ENCODE measurements around the gene RPTOR. TPM values are rescaled to one million over a fixed set of nuclear protein-coding genes. Genes with fewer than 3 reads are reported as not detected.

RPTOR gene
- total and polyA plus RNA-seq, 2 donors (not counting 3 experiments of a cell fraction or from before 2014, with no cell fraction given) = 10.7 to 41.8 TPM

- Histone ChIP-seq H3K9me3 (replicated peaks; ENCODE audit: control insufficient read depth, insufficient read depth, low read length) (no peaks in the 10 kb centered on the region), H3K36me3 (ENCODE audit: control insufficient read depth in 2 of 2, extremely low read depth in 1 of 2, insufficient read depth in 2 of 2, low read length in 2 of 2) (peaks cover 0 to 6% of the 10 kb centered on the region in 2 experiments), H4K20me1 (replicated peaks; ENCODE audit: control insufficient read depth, extremely low read depth, insufficient read depth, low read length) (no peaks in the 10 kb centered on the region), H3K9ac (replicated peaks; ENCODE audit: extremely low read depth, insufficient read depth, low read length) (no peak overlapping the region), H2AFZ (ENCODE audit: low read depth, low read length) (no peak overlapping the region), H3K27me3 (ENCODE audit: control insufficient read depth in 2 of 2, insufficient read depth in 2 of 2, low read length in 2 of 2) (no peaks in the 10 kb centered on the region), H3K79me2 (ENCODE audit: control insufficient read depth, insufficient read depth, low read length) (peaks cover 4% of the 10 kb centered on the region), H3K27ac (ENCODE audit: insufficient read depth, low read depth, low read length) (no peak overlapping the region), H3K4me3 (replicated peaks in 1 of 3; ENCODE audit: insufficient read depth in 1 of 3, low read depth in 1 of 3, low read length in 3 of 3) (no peak overlapping the region), H3K4me1 (ENCODE audit: control insufficient read depth, extremely low read depth, insufficient read depth, low read length) (no peaks in the 10 kb centered on the region), H3K9me1 (replicated peaks; ENCODE audit: control insufficient read depth, extremely low read depth, insufficient read depth, low read length) (no peaks in the 10 kb centered on the region), H3K4me2 (ENCODE audit: insufficient read depth, low read length) (no peak overlapping the region)
- ChIA-PET CTCF (interaction anchor here (0.9 kb wide), 1 partner anchor 59 kb away, joined by 3 read pairs; no protein-coding TSS in a partner anchor), POLR2A (no interaction called here)
- no peak for FAIRE-seq
- TF ChIP-seq EZH2 (IDR thresholded peaks at IDR 0.05; ENCODE audit: borderline replicate concordance, low read depth, low read length, severe bottlenecking) (no peak), FOS (IDR thresholded peaks at IDR 0.05; ENCODE audit: borderline replicate concordance, insufficient read depth, low read length) (no peak), JUN (IDR thresholded peaks at IDR 0.05; ENCODE audit: borderline replicate concordance, insufficient read depth, insufficient read length, low read depth) (no peak), POLR2AphosphoS5 (IDR thresholded peaks at IDR 0.05; ENCODE audit: insufficient read depth, low read depth, low read length) (no peak), POLR2A (IDR thresholded peaks at IDR 0.05; ENCODE audit: low read depth, low read length) (no peak), MYC (IDR thresholded peaks at IDR 0.05; ENCODE audit: low read depth, low read length) (no peak), GATA2 (IDR thresholded peaks at IDR 0.05; ENCODE audit: insufficient read depth, insufficient read length, low read depth, low read length) (no peak)
- TF ChIP-seq, protein P1, sequence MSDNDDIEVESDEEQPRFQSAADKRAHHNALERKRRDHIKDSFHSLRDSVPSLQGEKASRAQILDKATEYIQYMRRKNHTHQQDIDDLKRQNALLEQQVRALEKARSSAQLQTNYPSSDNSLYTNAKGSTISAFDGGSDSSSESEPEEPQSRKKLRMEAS (IDR thresholded peaks at IDR 0.05; ENCODE audit: insufficient read depth, insufficient read length) = no peak
- TF ChIP-seq, protein P2, sequence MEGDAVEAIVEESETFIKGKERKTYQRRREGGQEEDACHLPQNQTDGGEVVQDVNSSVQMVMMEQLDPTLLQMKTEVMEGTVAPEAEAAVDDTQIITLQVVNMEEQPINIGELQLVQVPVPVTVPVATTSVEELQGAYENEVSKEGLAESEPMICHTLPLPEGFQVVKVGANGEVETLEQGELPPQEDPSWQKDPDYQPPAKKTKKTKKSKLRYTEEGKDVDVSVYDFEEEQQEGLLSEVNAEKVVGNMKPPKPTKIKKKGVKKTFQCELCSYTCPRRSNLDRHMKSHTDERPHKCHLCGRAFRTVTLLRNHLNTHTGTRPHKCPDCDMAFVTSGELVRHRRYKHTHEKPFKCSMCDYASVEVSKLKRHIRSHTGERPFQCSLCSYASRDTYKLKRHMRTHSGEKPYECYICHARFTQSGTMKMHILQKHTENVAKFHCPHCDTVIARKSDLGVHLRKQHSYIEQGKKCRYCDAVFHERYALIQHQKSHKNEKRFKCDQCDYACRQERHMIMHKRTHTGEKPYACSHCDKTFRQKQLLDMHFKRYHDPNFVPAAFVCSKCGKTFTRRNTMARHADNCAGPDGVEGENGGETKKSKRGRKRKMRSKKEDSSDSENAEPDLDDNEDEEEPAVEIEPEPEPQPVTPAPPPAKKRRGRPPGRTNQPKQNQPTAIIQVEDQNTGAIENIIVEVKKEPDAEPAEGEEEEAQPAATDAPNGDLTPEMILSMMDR (IDR thresholded peaks at IDR 0.05; ENCODE audit: extremely low read depth in 1 of 2, insufficient read depth in 1 of 2, low read depth in 1 of 2, low read length in 2 of 2) = no peak
- BruUV-seq (replicated peaks) = no TSS peak
- dilution Hi-C loops (cut with MboI; ENCODE audit: extremely low pct_ligation_motif_present, low sequenced_read_pairs) = no loop called here
- no peak for DNase-seq (ENCODE audit: low read depth, low spot score)
- intact Hi-C loops (cut with micrococcal nuclease) = no loop called here
Observed at GRCh38 chr17:80708480-80708879, 163.8 kb downstream of the RPTOR start.

Measured in endothelial cell of umbilical vein (primary cell).